GM12872 (cell line): Measurements from ENCODE around the gene C1QTNF6.

Source experiments
- CTCF ChIP-seq: IDR thresholded peaks from 3 replicates; pipeline ENCODE4 v1.5.1; 2011; ENCODE audit warnings: low read depth, mild to moderate bottlenecking, low read length, moderate library complexity; ENCODE audit not compliant: insufficient read depth

The C1QTNF6 gene

GRCh38 chr22:37139762-37140161 lies 48.3 kb downstream of the C1QTNF6 start:
- TF ChIP-seq CTCF: peak; percentile 31; the same call in 1 of the 3 replicates

GRCh38 chr22:37138849-37139561 lies 49.0 kb downstream of the C1QTNF6 start:
- no peak for TF ChIP-seq CTCF

GRCh38 chr22:37137903-37138665 lies 50.0 kb downstream of the C1QTNF6 start:
- TF ChIP-seq CTCF: no peak

- no peak for TF ChIP-seq CTCF
Observed at GRCh38 chr22:37137131-37137530, 50.9 kb downstream of the C1QTNF6 start.

GRCh38 chr22:37135023-37135422 lies 53.0 kb downstream of the C1QTNF6 start:
- TF ChIP-seq CTCF: no peak

GRCh38 chr22:37133304-37134018 lies 54.6 kb downstream of the C1QTNF6 start:
- TF ChIP-seq CTCF: no peak

- no peak for TF ChIP-seq CTCF
Observed at GRCh38 chr22:37132773-37133172, 55.3 kb downstream of the C1QTNF6 start.
